Ectodermal cell (in vitro differentiated cells): ENCODE measurements around the gene SLC41A3.

Experiments used
- H3K27ac ChIP-seq: 2 replicates; pipeline ENCODE4 v1.7.0; 2013; ENCODE audit warnings: mild to moderate bottlenecking, low read depth, low read length; ENCODE audit not compliant: insufficient read depth, poor library complexity, severe bottlenecking
- H3K27me3 ChIP-seq: 2 replicates; pipeline ENCODE4 v1.7.0; 2013; ENCODE audit warnings: mild to moderate bottlenecking, low read length; ENCODE audit not compliant: insufficient read depth, control insufficient read depth, poor library complexity, severe bottlenecking
- H3K36me3 ChIP-seq: one replicate; pipeline ENCODE4 v1.7.0; 2013; ENCODE audit warnings: low read length; ENCODE audit not compliant: control insufficient read depth, insufficient read depth
- H3K4me1 ChIP-seq: one replicate; pipeline ENCODE4 v1.7.0; 2013; ENCODE audit warnings: low read length; ENCODE audit not compliant: control insufficient read depth, insufficient read depth
- H3K4me3 ChIP-seq: 2 replicates; pipeline ENCODE4 v1.7.0; 2013; ENCODE audit warnings: low read depth, low read length, control low read depth; ENCODE audit not compliant: insufficient read depth
- H3K9me3 ChIP-seq: 2 replicates; pipeline ENCODE4 v1.7.0; 2013; ENCODE audit warnings: mild to moderate bottlenecking, low read length, moderate library complexity; ENCODE audit not compliant: control insufficient read depth
- WGBS, 2 experiments: methylation state at CpG; one replicate each; pipeline ENCODE4 v1.1.7; 2013; ENCODE audit warnings: missing lambda C conversion rate in 2 of 2; 5-methylcytosine and 5-hydroxymethylcytosine counted together

The SLC41A3 gene

GRCh38 chr3:126053949-126054569 lies 29.9 kb downstream of the SLC41A3 start:
- 91 to 94% methylated on average over 6 of the region's 6 CpGs for WGBS, 2 experiments
- Histone ChIP-seq H3K4me3 (no peak overlapping the region), H3K27ac (no peak overlapping the region), H3K4me1 (no peaks in the 10 kb centered on the region), H3K36me3 (no peaks in the 10 kb centered on the region), H3K9me3 (no peaks in the 10 kb centered on the region), H3K27me3 (no peaks in the 10 kb centered on the region)

- H3K4me3 ChIP-seq, result no peak overlapping the region
- WGBS, 2 experiments, result 96 to 97% methylated on average over 1 of the region's 1 CpG
These were observed 30.4 kb downstream of the SLC41A3 start for GRCh38 chr3:126053513-126053912.

GRCh38 chr3:126052196-126053058 lies 31.5 kb downstream of the SLC41A3 start:
- no peak overlapping the region for H3K4me3 ChIP-seq
- H3K27me3 ChIP-seq, result no peaks in the 10 kb centered on the region
- WGBS, 2 experiments, result 91 to 92% methylated on average over 16 of the region's 16 CpGs
- no peaks in the 10 kb centered on the region for H3K4me1 ChIP-seq
- no peak overlapping the region for H3K27ac ChIP-seq
- H3K36me3 ChIP-seq, result no peaks in the 10 kb centered on the region
- H3K9me3 ChIP-seq, result no peaks in the 10 kb centered on the region

More at GRCh38 chr3:126053513-126053912, 30.4 kb downstream of the SLC41A3 start:
- H3K27ac ChIP-seq, result no peak overlapping the region
- no peaks in the 10 kb centered on the region for H3K36me3 ChIP-seq
- no peaks in the 10 kb centered on the region for H3K4me1 ChIP-seq
- H3K9me3 ChIP-seq, result no peaks in the 10 kb centered on the region
- H3K27me3 ChIP-seq, result no peaks in the 10 kb centered on the region

GRCh38 chr3:126051741-126052140 lies 32.2 kb downstream of the SLC41A3 start:
- 93 to 96% methylated on average over 4 of the region's 4 CpGs for WGBS, 2 experiments
- Histone ChIP-seq H3K27ac (no peak overlapping the region), H3K9me3 (no peaks in the 10 kb centered on the region), H3K36me3 (no peaks in the 10 kb centered on the region), H3K27me3 (no peaks in the 10 kb centered on the region), H3K4me3 (no peak overlapping the region), H3K4me1 (no peaks in the 10 kb centered on the region)

GRCh38 chr3:126051234-126051633 lies 32.7 kb downstream of the SLC41A3 start:
- H3K36me3 ChIP-seq, result no peaks in the 10 kb centered on the region
- 76 to 81% methylated on average over 8 of the region's 8 CpGs for WGBS, 2 experiments

GRCh38 chr3:126050626-126051025 lies 33.3 kb downstream of the SLC41A3 start:
- H3K4me1 ChIP-seq, result no peaks in the 10 kb centered on the region
- H3K36me3 ChIP-seq, result no peaks in the 10 kb centered on the region
- 92 to 96% methylated on average over 10 of the region's 10 CpGs for WGBS, 2 experiments
- H3K4me3 ChIP-seq, result no peak overlapping the region
- no peaks in the 10 kb centered on the region for H3K9me3 ChIP-seq
- no peaks in the 10 kb centered on the region for H3K27me3 ChIP-seq
- no peak overlapping the region for H3K27ac ChIP-seq

More at GRCh38 chr3:126051234-126051633, 32.7 kb downstream of the SLC41A3 start:
- Histone ChIP-seq H3K27me3 (no peaks in the 10 kb centered on the region), H3K9me3 (no peaks in the 10 kb centered on the region), H3K4me1 (no peaks in the 10 kb centered on the region), H3K4me3 (no peak overlapping the region), H3K27ac (no peak overlapping the region)

GRCh38 chr3:126050050-126050392 lies 33.9 kb downstream of the SLC41A3 start:
- Histone ChIP-seq H3K4me1 (no peaks in the 10 kb centered on the region), H3K36me3 (no peaks in the 10 kb centered on the region), H3K4me3 (no peak overlapping the region), H3K9me3 (no peaks in the 10 kb centered on the region), H3K27ac (no peak overlapping the region), H3K27me3 (no peaks in the 10 kb centered on the region)
- 91 to 94% methylated on average over 3 of the region's 3 CpGs for WGBS, 2 experiments

- no peaks in the 10 kb centered on the region for H3K36me3 ChIP-seq
These were observed 34.5 kb downstream of the SLC41A3 start for GRCh38 chr3:126049289-126050049.

GRCh38 chr3:126040386-126040785 lies 43.5 kb downstream of the SLC41A3 start:
- WGBS, 2 experiments, result 78 to 84% methylated on average over 4 of the region's 4 CpGs
- no peak overlapping the region for H3K4me3 ChIP-seq
- H3K4me1 ChIP-seq, result no peaks in the 10 kb centered on the region

More at GRCh38 chr3:126049289-126050049, 34.5 kb downstream of the SLC41A3 start:
- H3K27ac ChIP-seq, result no peak overlapping the region
- WGBS, 2 experiments, result 90 to 91% methylated on average over 4 to 5 of the region's 5 CpGs
- H3K4me1 ChIP-seq, result no peaks in the 10 kb centered on the region
- H3K27me3 ChIP-seq, result no peaks in the 10 kb centered on the region
- H3K9me3 ChIP-seq, result no peaks in the 10 kb centered on the region
- H3K4me3 ChIP-seq, result no peak overlapping the region

GRCh38 chr3:126039870-126040269 lies 44.1 kb downstream of the SLC41A3 start:
- Histone ChIP-seq H3K27ac (no peak overlapping the region), H3K9me3 (peaks cover 2% of the 10 kb centered on the region), H3K27me3 (no peaks in the 10 kb centered on the region), H3K36me3 (no peaks in the 10 kb centered on the region), H3K4me1 (no peaks in the 10 kb centered on the region), H3K4me3 (no peak overlapping the region)
- WGBS, 2 experiments, result 69 to 72% methylated on average over 2 of the region's 2 CpGs

More at GRCh38 chr3:126040386-126040785, 43.5 kb downstream of the SLC41A3 start:
- Histone ChIP-seq H3K9me3 (peaks cover 2% of the 10 kb centered on the region), H3K27me3 (no peaks in the 10 kb centered on the region), H3K36me3 (no peaks in the 10 kb centered on the region), H3K27ac (no peak overlapping the region)
